Pancreas (tissue), 10 donors: ENCODE measurements around the gene METTL24. TPM values are rescaled to one million over a fixed set of nuclear protein-coding genes. Genes with fewer than 3 reads are reported as not detected.

Experiments used
- ATAC-seq, 4 donors: fragments of 200-7000 bp; cut with Tn5 transposase; one replicate each; pipeline versions ENCODE4 v1.8.0 to v1.9.1; 2020; ENCODE audit warnings: mild to moderate bottlenecking in 4 of 4, moderate library complexity in 4 of 4
- DNase-seq, 6 donors: peaks; one replicate each; pipeline ENCODE4 v3.0.0-alpha.2; 2020
- FAIRE-seq: peaks from 2 replicates; lab custom pipeline; 2012; peaks lifted over from hg19 to GRCh38; lab: Jason Lieb, UNC
- H3K27ac ChIP-seq, 4 donors: fragments of 200-600 bp; sonication (generic); 1 replicate in 3 of 4; 2 replicates in 1 of 4; pipeline versions ENCODE4 v1.5.0 to v1.8.0; 2020
- H3K27me3 ChIP-seq, 4 donors: fragments of 200-600 bp; one replicate each; pipeline ENCODE4 v1.8.0; 2021
- H3K36me3 ChIP-seq, 3 donors: fragments of 200-600 bp; sonication (generic) in 1 of 3; one replicate each; pipeline versions ENCODE4 v1.5.0 to v1.8.0; 2020 to 2021
- H3K4me1 ChIP-seq, 3 donors: fragments of 200-600 bp; one replicate each; pipeline ENCODE4 v1.8.0; 2021
- H3K4me3 ChIP-seq, 4 donors: fragments of 200-600 bp; sonication (generic) in 2 of 4; one replicate each; pipeline versions ENCODE4 v1.5.0 to v1.8.0; 2020 to 2021
- H3K9me3 ChIP-seq, 4 donors: fragments of 200-600 bp; one replicate each; pipeline ENCODE4 v1.8.0; 2021
- CTCF ChIP-seq, 4 donors: fragments of 200-600 bp; sonication (generic) in 3 of 4; IDR thresholded peaks; one replicate each; pipeline versions ENCODE4 v1.5.0 to v1.8.0; 2021; ENCODE audit warnings: antibody characterized with exemption in 4 of 4
- WGBS, 2 donors: extraction: QIAGEN DNeasy Blood & Tissue Kit; methylation state at CpG; one replicate each; pipeline ENCODE4 v1.1.7; 2013; 5-methylcytosine and 5-hydroxymethylcytosine counted together
- intact Hi-C, 3 donors: fragments of 100-400 bp; cut with DNase I; formaldehyde crosslinking; loops; one replicate each; pipeline versions ENCODE4 v1.11.1 to v1.14.2; 2022
- polyA plus RNA-seq, 2 donors: library from polyadenylated mRNA; stranded (reverse); fragments of 200-250 nt; gene quantifications; one replicate each; pipeline ENCODE4 v1.2.3, GENCODE V29; 2013
- total RNA-seq, 6 donors: library from RNA; stranded (reverse); fragmentation: NEBNext Ultra II Directional in 4 of 6; extraction: Animal tissue kit (Norgen Biotek cat#: 25700) in 4 of 6; gene quantifications; one replicate each; pipeline versions ENCODE4 v1.2.1 to v1.2.4, GENCODE V29; 2021 to 2023
- donor health status: healthy with polysubstance abuse.
- donor health status: DM: no; HTN: no; CAD: no; lungs with moderate emphysema.
- donor health status: DM: no; HTN: no; CAD: no.
- donor health status: control.
- donor health status: control.
- donor health status: Bipolar disorder and iron deficiency.
- donor health status: DM: yes; HTN: yes; CAD: no.
- donor health status: DM: no; HTN: no; CAD: no.
- donor health status: DM: no; HTN: no; CAD: no.
- donor health status: DM: yes; HTN: yes; CAD: no.

The METTL24 gene
- total and polyA plus RNA-seq, 8 donors, result 0.34 to 4.4 (median 1.4) TPM

DNA sequence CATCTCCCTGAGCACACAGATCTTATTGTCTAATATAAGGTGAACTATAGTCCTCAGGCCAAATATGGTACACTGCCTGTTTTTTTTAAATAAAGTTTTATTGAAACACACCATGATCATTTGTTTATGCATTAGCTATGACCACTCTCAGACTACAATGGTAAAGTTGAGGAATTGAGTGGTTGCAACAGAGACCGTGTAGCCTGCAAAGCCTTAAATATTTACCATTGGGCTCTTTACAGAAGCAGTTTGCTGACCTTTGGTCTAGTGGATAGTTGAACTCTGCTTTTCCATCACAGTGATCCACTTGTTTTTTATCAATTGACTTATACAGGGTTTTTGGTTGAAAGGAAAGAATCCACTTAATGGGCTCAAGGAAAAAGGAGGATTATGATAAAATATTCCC lies 27.3 kb upstream of the METTL24 start:
- 74 to 80% methylated on average over 1 of the region's 1 CpG for WGBS, 2 donors
- FAIRE-seq, result no peak
- intact Hi-C loops, result loop anchor here in 1 of 3 donors (10.0 kb wide), 1 partner anchor 681 kb away; no protein-coding TSS in a partner anchor

GRCh38 chr6:110378552-110378951 lies 20.4 kb upstream of the METTL24 start:
- Histone ChIP-seq H3K27me3 (no peaks in the 10 kb centered on the region), H3K4me3 (no peak overlapping the region), H3K36me3 (no peaks in the 10 kb centered on the region), H3K27ac (no peak overlapping the region), H3K4me1 (no peaks in the 10 kb centered on the region), H3K9me3 (no peaks in the 10 kb centered on the region)
- ATAC-seq (no peak), FAIRE-seq (no peak), DNase-seq (no peak)
- no peak for TF ChIP-seq CTCF (IDR thresholded peaks at IDR 0.05)
- intact Hi-C loops, result no loop called here
- WGBS, 2 donors, result 86 to 87% methylated on average over 9 of the region's 9 CpGs

More for the DNA sequence above, 27.3 kb upstream of the METTL24 start:
- no peak overlapping the region for H3K4me3 ChIP-seq
- TF ChIP-seq CTCF (IDR thresholded peaks at IDR 0.05), result no peak
- no peaks in the 10 kb centered on the region for H3K36me3 ChIP-seq
- ATAC-seq (no peak), DNase-seq (no peak)
- H3K27me3 ChIP-seq, result no peaks in the 10 kb centered on the region
- H3K4me1 ChIP-seq, result peaks cover 0 to 18% (median 0%) of the 10 kb centered on the region in 3 donors
- H3K27ac ChIP-seq, result no peak overlapping the region
- H3K9me3 ChIP-seq, result no peaks in the 10 kb centered on the region

DNA sequence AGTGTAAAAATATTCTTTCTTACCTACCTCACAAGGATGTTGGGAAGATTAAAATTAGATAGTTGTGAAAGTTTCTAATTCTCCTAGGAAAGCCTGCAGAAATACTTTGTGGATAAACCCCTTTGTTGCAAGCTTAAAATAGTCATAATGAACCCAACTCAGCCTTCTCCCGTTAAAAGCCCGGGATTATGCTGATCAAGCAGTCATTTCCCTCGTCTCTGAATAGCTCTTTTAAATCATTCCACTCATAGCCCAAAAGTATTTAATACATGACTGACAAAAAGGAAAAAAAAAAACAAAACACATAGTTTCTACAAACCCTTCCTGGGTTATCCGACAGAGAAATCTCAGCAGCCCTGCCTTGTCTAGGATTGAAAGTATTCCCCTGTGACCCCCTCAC lies 10.9 kb upstream of the METTL24 start:
- ATAC-seq, result no peak
- Histone ChIP-seq H3K4me1 (no peaks in the 10 kb centered on the region), H3K9me3 (no peaks in the 10 kb centered on the region), H3K4me3 (no peak overlapping the region), H3K27me3 (no peaks in the 10 kb centered on the region), H3K36me3 (no peaks in the 10 kb centered on the region), H3K27ac (no peak overlapping the region)
- no peak for DNase-seq
- no peak for TF ChIP-seq CTCF (IDR thresholded peaks at IDR 0.05)
- intact Hi-C loops, result no loop called here
- 35 to 46% methylated on average over 4 of the region's 4 CpGs for WGBS, 2 donors
- no peak for FAIRE-seq

DNA sequence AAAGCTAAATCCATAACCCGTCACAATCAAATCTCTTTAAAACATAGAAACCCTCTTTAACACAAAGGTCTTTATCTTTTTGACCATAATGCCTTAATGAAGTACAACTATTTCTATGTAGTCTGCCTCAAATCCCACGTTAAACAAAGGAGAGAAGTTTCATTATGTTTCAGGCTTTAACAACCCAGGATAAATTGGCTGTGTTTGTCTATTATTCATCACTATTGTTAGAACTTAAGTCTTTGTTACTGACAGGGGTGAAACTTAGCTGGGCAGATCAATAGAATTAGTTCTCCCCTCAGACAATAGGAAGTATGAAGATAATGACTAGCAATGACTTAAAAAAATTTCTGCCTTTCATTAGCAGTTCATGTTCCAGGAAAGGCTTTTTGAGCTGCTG lies 10.1 kb upstream of the METTL24 start:
- Histone ChIP-seq H3K4me1 (no peaks in the 10 kb centered on the region), H3K9me3 (no peaks in the 10 kb centered on the region), H3K27me3 (no peaks in the 10 kb centered on the region), H3K27ac (no peak overlapping the region), H3K36me3 (no peaks in the 10 kb centered on the region), H3K4me3 (no peak overlapping the region)
- FAIRE-seq (no peak), ATAC-seq (no peak), DNase-seq (no peak)
- intact Hi-C loops, result no loop called here
- TF ChIP-seq CTCF (IDR thresholded peaks at IDR 0.05), result no peak
- WGBS, 2 donors, result 70 to 71% methylated on average over 2 of the region's 2 CpGs

GRCh38 chr6:110367825-110368224 lies 9.7 kb upstream of the METTL24 start:
- Histone ChIP-seq H3K27ac (no peak overlapping the region), H3K4me1 (no peaks in the 10 kb centered on the region), H3K9me3 (no peaks in the 10 kb centered on the region), H3K27me3 (no peaks in the 10 kb centered on the region), H3K36me3 (no peaks in the 10 kb centered on the region), H3K4me3 (no peak overlapping the region)
- intact Hi-C loops, result no loop called here
- FAIRE-seq, result no peak
- WGBS, 2 donors, result 81 to 83% methylated on average over 1 of the region's 1 CpG
- ATAC-seq, result no peak
- DNase-seq, result no peak
- TF ChIP-seq CTCF (IDR thresholded peaks at IDR 0.05), result no peak
